A549 (cell line): ENCODE data around the gene LIPT2.

Source experiments
- ESRRA ChIP-seq: fragments of 150-350 bp; IDR thresholded peaks from 2 replicates; pipeline ENCODE4 v1.6.1; 2014; ENCODE audit warnings: mild to moderate bottlenecking, low read length, borderline replicate concordance
- FOSL2 ChIP-seq, 2 experiments: fragments of 450-650 bp in 1 of 2; fragments of >200 bp in 1 of 2; sonication (Bioruptor Twin) in 1 of 2; formaldehyde crosslinking; IDR thresholded peaks; 2 replicates each; pipeline versions ENCODE4 v1.5.0 to v1.6.1; 2016 to 2020; ENCODE audit warnings: mild to moderate bottlenecking in 1 of 2, moderate library complexity in 1 of 2
- NPAS2 ChIP-seq: fragments of 250-450 bp; sonication (Bioruptor Pico); IDR thresholded peaks from 2 replicates; pipeline ENCODE4 v1.8.0; 2022; ENCODE audit warnings: mild to moderate bottlenecking, moderate library complexity, borderline replicate concordance
- POLR2A ChIP-seq: IDR thresholded peaks from 2 replicates; pipeline ENCODE4 v1.6.1; 2012; ENCODE audit warnings: mild to moderate bottlenecking, low read length
- SREBF2 ChIP-seq: fragments of 450-650 bp; IDR thresholded peaks from 2 replicates; pipeline ENCODE4 v1.6.1; 2014; ENCODE audit warnings: mild to moderate bottlenecking, moderate library complexity
- TF ChIP-seq, protein P1 (sequence below): fragments of >200 bp; sonication (Bioruptor Twin); formaldehyde crosslinking; IDR thresholded peaks from 3 replicates; pipeline ENCODE4 v1.5.1; 2016

DNA sequence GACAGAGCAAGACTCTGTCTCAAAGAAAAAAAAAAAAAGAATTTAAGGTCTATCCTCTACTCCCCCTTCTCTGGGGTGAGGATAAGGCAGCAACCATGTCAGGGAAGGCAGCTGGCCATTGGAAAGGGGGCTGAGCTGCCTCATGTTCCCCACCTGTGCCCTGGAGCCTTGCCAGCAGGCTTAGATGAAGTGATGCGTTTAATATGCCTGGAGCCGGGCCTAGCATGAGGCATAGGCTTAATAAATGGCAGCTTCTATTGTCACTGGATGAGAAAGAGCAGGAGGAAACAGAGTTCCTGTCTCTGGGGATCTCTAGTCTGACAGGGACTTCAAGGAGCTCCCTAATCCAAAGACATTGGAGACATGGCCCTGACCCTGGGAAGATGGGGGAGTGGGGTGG lies 23.0 kb downstream of the LIPT2 start:
- TF ChIP-seq POLR2A (no peak), NPAS2 (CRISPR knock-in tag) (no peak), FOSL2 (IDR thresholded peaks at IDR 0.05) (no peak), FOSL2 (CRISPR knock-in tag; IDR thresholded peaks at IDR 0.05) (no peak), ESRRA (no peak), SREBF2 (no peak)
- TF ChIP-seq, protein P1, sequence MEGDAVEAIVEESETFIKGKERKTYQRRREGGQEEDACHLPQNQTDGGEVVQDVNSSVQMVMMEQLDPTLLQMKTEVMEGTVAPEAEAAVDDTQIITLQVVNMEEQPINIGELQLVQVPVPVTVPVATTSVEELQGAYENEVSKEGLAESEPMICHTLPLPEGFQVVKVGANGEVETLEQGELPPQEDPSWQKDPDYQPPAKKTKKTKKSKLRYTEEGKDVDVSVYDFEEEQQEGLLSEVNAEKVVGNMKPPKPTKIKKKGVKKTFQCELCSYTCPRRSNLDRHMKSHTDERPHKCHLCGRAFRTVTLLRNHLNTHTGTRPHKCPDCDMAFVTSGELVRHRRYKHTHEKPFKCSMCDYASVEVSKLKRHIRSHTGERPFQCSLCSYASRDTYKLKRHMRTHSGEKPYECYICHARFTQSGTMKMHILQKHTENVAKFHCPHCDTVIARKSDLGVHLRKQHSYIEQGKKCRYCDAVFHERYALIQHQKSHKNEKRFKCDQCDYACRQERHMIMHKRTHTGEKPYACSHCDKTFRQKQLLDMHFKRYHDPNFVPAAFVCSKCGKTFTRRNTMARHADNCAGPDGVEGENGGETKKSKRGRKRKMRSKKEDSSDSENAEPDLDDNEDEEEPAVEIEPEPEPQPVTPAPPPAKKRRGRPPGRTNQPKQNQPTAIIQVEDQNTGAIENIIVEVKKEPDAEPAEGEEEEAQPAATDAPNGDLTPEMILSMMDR: no peak
